Mucosa of stomach (tissue), 1 donor: ENCODE measurements around the gene CT45A1.
"Not testable (repeated sequence)": the region's sequence is repeated elsewhere in the genome, so short reads cannot be mapped to it uniquely, and the experiment has no call there.

Experiments
- H3K27me3 ChIP-seq: one replicate; pipeline ENCODE4 v1.7.0; 2013; ENCODE audit warnings: mild to moderate bottlenecking, low read length; ENCODE audit not compliant: control insufficient read depth, insufficient read depth
- H3K36me3 ChIP-seq: one replicate; pipeline ENCODE4 v1.7.0; 2013; ENCODE audit warnings: low read length; ENCODE audit not compliant: control insufficient read depth, insufficient read depth
- H3K4me1 ChIP-seq: one replicate; pipeline ENCODE4 v1.7.0; 2013; ENCODE audit warnings: mild to moderate bottlenecking, low read length; ENCODE audit not compliant: control insufficient read depth, insufficient read depth
- H3K4me3 ChIP-seq: one replicate; pipeline ENCODE4 v1.7.0; 2013; ENCODE audit warnings: low read length
- H3K9ac ChIP-seq: one replicate; pipeline ENCODE4 v1.7.0; 2013; ENCODE audit warnings: mild to moderate bottlenecking, low read length, moderate library complexity
- H3K9me3 ChIP-seq: one replicate; pipeline ENCODE4 v1.7.0; 2013; ENCODE audit warnings: mild to moderate bottlenecking, low read length, moderate library complexity; ENCODE audit not compliant: control insufficient read depth
- donor health status: Pancreatic carcinoma.

The CT45A1 gene

GRCh38 chrX:135744739-135745138 is 31.3 kb downstream of the CT45A1 start:
- H3K9ac ChIP-seq, H3K9me3 ChIP-seq, H3K36me3 ChIP-seq, H3K4me3 ChIP-seq, H3K4me1 ChIP-seq, H3K27me3 ChIP-seq: not testable (repeated sequence)

- H3K27me3 ChIP-seq, H3K4me3 ChIP-seq, H3K4me1 ChIP-seq, H3K36me3 ChIP-seq, H3K9ac ChIP-seq, H3K9me3 ChIP-seq: not testable (repeated sequence)
Observed at GRCh38 chrX:135768091-135768490, 54.7 kb downstream of the CT45A1 start, which contains the start of gene CT45A3. TSS of gene CT45A3 (minus strand) at chrX:135768191. CDS start at chrX:135764444, 3,747 bp downstream.
